HepG2 (cell line): ENCODE results near the gene MAPK8IP1. TPM values are rescaled to one million over a fixed set of nuclear protein-coding genes. Genes with fewer than 3 reads are reported as not detected.

Experiments used
- ATAC-seq: fragments of 200-7000 bp; cut with Tn5 transposase; 3 replicates; pipeline ENCODE4 v1.9.1; 2020; ENCODE audit warnings: mild to moderate bottlenecking, moderate library complexity
- BruUV-seq: library from RNA; stranded (reverse); fragments of 400-500 nt; replicated peaks from 2 replicates; lab custom pipeline; 2021; lab: Mats Ljungman, UMichigan
- CTCF ChIA-PET: fragments of 300-600 bp; formaldehyde crosslinking; extraction: SDS; loops from one replicate; lab custom pipeline; 2021; ENCODE audit warnings: low total read pairs, inconsistent platforms, low intra/inter-chr PET ratio; lab: Yijun Ruan, JAX
- POLR2A ChIA-PET: fragments of 350-600 bp; sonication (Branson Sonifier 250); formaldehyde crosslinking; loops from one replicate; lab custom pipeline; 2020; ENCODE audit warnings: antibody characterized with exemption, inconsistent platforms; lab: Yijun Ruan, JAX
- DNase-seq: peaks from one replicate; pipeline ENCODE4 v3.0.0-alpha.2; 2015; ENCODE audit warnings: low spot score
- FAIRE-seq: peaks from 3 replicates; lab custom pipeline; 2011; peaks lifted over from hg19 to GRCh38; lab: Jason Lieb, UNC
- H2AFZ ChIP-seq: one replicate; pipeline ENCODE4 v1.6.1; 2011; ENCODE audit warnings: low read length, inconsistent platforms
- H3K27ac ChIP-seq: fragments of 300-600 bp; 3 replicates; pipeline ENCODE4 v1.8.0; 2011; ENCODE audit warnings: mixed run types, mild to moderate bottlenecking, mixed read lengths, low read length, inconsistent platforms; ENCODE audit not compliant: insufficient read depth; ENCODE audit errors: extremely low read length
- H3K27me3 ChIP-seq, 2 experiments: fragments of 200-600 bp in 1 of 2; 2 replicates in 1 of 2; 3 replicates in 1 of 2; pipeline versions ENCODE4 v1.6.0 to v1.8.0; 2011; ENCODE audit warnings: low read length in 2 of 2, mild to moderate bottlenecking in 2 of 2, moderate library complexity in 2 of 2, inconsistent platforms in 1 of 2; ENCODE audit not compliant: insufficient read depth in 2 of 2, control insufficient read depth in 1 of 2
- H3K36me3 ChIP-seq, 2 experiments: fragments of 200-600 bp in 1 of 2; replicated peaks in 1 of 2; 2 replicates in 1 of 2; 3 replicates in 1 of 2; pipeline versions ENCODE4 v1.5.1 to v1.8.0; 2011; ENCODE audit warnings: low read length in 2 of 2, inconsistent platforms in 1 of 2; ENCODE audit not compliant: insufficient read depth in 2 of 2, control insufficient read depth in 1 of 2
- H3K4me1 ChIP-seq: 2 replicates; pipeline ENCODE4 v1.5.1; 2012; ENCODE audit warnings: low read length, inconsistent platforms; ENCODE audit not compliant: insufficient read depth
- H3K4me2 ChIP-seq: 2 replicates; pipeline ENCODE4 v1.6.0; 2011; ENCODE audit warnings: low read depth, low read length, inconsistent platforms
- H3K4me3 ChIP-seq, 3 experiments: fragments of 200-600 bp in 1 of 3; sonication (generic), shearing (Covaris generic) in 1 of 3; replicated peaks in 1 of 3; 2 replicates each; pipeline ENCODE4 v1.5.1; 2011 to 2016; ENCODE audit warnings: low read length in 3 of 3, inconsistent platforms in 2 of 3, low read depth in 2 of 3, mild to moderate bottlenecking in 2 of 3, control low read depth in 1 of 3, mixed read lengths in 1 of 3; ENCODE audit not compliant: insufficient read depth in 1 of 3
- H3K79me2 ChIP-seq: one replicate; pipeline ENCODE4 v1.6.1; 2011; ENCODE audit warnings: low read length, inconsistent platforms; ENCODE audit not compliant: insufficient read depth
- H3K9ac ChIP-seq: 2 replicates; pipeline ENCODE4 v1.6.0; 2011; ENCODE audit warnings: mild to moderate bottlenecking, low read depth, low read length, inconsistent platforms; ENCODE audit not compliant: insufficient read depth
- H3K9me3 ChIP-seq: 2 replicates; pipeline ENCODE4 v1.5.1; 2012; ENCODE audit warnings: mild to moderate bottlenecking, low read length
- H4K20me1 ChIP-seq: 2 replicates; pipeline ENCODE4 v1.6.0; 2011; ENCODE audit warnings: inconsistent platforms, mild to moderate bottlenecking, low read length, moderate library complexity; ENCODE audit not compliant: insufficient read depth
- ARID4A ChIP-seq: sonication (generic); formaldehyde crosslinking; IDR thresholded peaks from 2 replicates; pipeline ENCODE4 v1.5.0; 2020; ENCODE audit warnings: mild to moderate bottlenecking, missing genetic modification reagents, borderline replicate concordance
- STAT5B ChIP-seq: sonication (generic); formaldehyde crosslinking; IDR thresholded peaks from 2 replicates; pipeline ENCODE4 v1.4.0; 2020; ENCODE audit warnings: missing genetic modification reagents
- WGBS: methylation state at CpG from one replicate; pipeline ENCODE4 v1.1.6; 2017; ENCODE audit warnings: low lambda C conversion rate; 5-methylcytosine and 5-hydroxymethylcytosine counted together
- in situ Hi-C: cut with HindIII; loops from 2 replicates; pipeline ENCODE4 v1.10.0; 2017; ENCODE audit warnings: low pct_unique_long_range_greater_than_20kb; ENCODE audit not compliant: extremely low pct_ligation_motif_present
- intact Hi-C: fragments of 100-400 bp; cut with micrococcal nuclease; formaldehyde crosslinking; loops from one replicate; pipeline ENCODE4 v1.10.0; 2022; ENCODE audit not compliant: unreplicated experiment
- polyA plus RNA-seq, 8 experiments: library from polyadenylated mRNA; depleted of rRNA in 3 of 8; stranded (reverse) in 7 of 8; unstranded in 1 of 8; fragments of >200 nt; fragmentation: Illumina TruSeq in 4 of 8; extraction: Trizol in 4 of 8; gene quantifications; 2 replicates each; pipeline versions ENCODE4 v1.2.1 to v1.2.3, GENCODE V29; 2011 to 2016; ENCODE audit warnings: low read depth in 4 of 8, missing spikeins in 1 of 8, mixed read lengths in 1 of 8; ENCODE audit not compliant: insufficient read depth in 1 of 8
- total RNA-seq, 5 experiments: library from RNA; depleted of rRNA; stranded (reverse); fragments of >200 nt; fragmentation: Illumina TruSeq; extraction: Trizol; gene quantifications; 2 replicates each; pipeline ENCODE4 v1.2.3, GENCODE V29; 2016; ENCODE audit warnings: low read depth in 1 of 5

The MAPK8IP1 gene
- total and polyA plus RNA-seq, 2 of the 13 experiments (the other 11 are each of a cell fraction or from before 2014, with no cell fraction given): 2.2 to 4.2 TPM

GRCh38 chr11:45879803-45880686, 5.4 kb upstream of the MAPK8IP1 start:
- intact Hi-C loops (no loop called here), in situ Hi-C loops (no loop called here)
- Histone ChIP-seq H3K27me3 (no peaks in the 10 kb centered on the region), H3K4me1 (no peaks in the 10 kb centered on the region), H3K4me3 (no peak overlapping the region), H3K9me3 (no peaks in the 10 kb centered on the region), H4K20me1 (peaks cover 11% of the 10 kb centered on the region; the same call in 1 of the 2 replicates), H3K9ac (no peak overlapping the region), H3K36me3 (peaks cover 14 to 24% of the 10 kb centered on the region in 2 experiments), H3K4me2 (no peak overlapping the region), H3K27ac (no peak overlapping the region), H2AFZ (no peak overlapping the region), H3K79me2 (no peaks in the 10 kb centered on the region)
- ChIA-PET CTCF (no interaction called here), POLR2A (no interaction called here)
- no peak for TF ChIP-seq ARID4A (CRISPR knock-in tag)
- TF ChIP-seq STAT5B (CRISPR knock-in tag): no peak
- no TSS peak for BruUV-seq
- 92% methylated on average over 6 of the region's 7 CpGs for WGBS
- DNase-seq (no peak), FAIRE-seq (no peak), ATAC-seq (no peak)
